Left hindlimb (tissue), 1 donor: ENCODE results near the gene CKLF.

Experiments used
- DNase-seq: peaks from one replicate; pipeline ENCODE4 v3.0.0-alpha.2; 2018

The CKLF gene

GRCh38 chr16:66519482-66520373, 32.6 kb upstream of the CKLF start:
- no peak for DNase-seq

DNA sequence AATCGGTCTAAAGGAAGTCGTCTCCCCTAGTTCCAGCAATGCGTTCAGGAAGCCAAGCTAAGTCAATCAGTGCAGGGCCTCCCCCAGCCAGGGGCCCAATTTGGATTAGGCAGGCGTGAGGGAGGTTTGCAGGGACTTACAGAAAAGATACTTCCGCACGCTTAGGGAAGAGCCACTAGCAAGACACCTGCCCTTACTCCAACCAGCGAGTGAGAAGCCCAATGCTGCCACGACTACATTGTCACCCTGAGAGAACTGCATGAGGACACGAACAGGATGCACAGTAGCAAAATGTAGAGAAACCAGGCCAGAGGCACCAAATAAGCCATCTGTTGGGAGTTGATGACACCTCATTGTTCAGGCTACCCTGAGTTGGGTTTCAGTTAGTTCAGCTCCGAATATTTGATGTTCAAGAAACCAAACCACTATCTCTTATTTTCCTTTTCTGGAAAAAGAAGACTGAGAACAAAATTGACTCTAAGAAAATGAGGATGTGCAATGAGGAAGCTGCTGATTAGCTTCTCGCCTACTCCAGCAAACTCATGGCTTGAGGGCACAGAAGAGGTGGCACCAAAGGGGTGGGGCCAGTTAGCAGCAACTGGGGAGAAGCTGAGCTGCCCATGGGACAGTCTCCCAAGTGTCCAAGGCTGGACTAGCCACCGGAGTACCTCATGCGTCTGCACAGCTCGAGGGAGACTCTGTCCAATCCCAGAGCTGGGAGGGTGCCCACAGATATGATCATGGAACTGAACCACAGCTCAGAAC, 31.8 kb upstream of the CKLF start:
- DNase-seq, result no peak

DNA sequence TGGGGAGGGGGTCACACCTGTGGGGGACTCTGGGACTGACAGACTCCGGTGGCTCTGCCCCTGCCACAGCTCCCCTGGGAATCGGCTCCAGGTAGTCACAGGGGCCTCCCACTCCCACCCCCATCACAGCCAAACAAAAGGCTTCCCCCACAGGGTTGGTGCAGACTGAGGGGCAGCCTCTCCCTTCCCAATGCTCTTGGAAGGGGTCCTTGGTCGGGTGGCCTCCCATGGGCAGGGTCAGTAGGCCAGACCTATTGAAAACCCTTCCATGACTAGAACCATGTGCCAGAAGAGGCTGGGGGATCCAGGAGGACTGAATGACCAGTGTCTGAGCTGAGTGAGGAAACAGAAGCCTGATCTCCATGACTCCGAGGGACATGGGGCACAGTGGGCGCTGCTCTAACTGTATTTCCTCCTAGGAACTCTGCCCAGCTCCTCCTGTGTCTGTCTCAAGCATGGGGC, 31.1 kb upstream of the CKLF start:
- no peak for DNase-seq

GRCh38 chr16:66521951-66522771, 30.2 kb upstream of the CKLF start:
- no peak for DNase-seq

DNA sequence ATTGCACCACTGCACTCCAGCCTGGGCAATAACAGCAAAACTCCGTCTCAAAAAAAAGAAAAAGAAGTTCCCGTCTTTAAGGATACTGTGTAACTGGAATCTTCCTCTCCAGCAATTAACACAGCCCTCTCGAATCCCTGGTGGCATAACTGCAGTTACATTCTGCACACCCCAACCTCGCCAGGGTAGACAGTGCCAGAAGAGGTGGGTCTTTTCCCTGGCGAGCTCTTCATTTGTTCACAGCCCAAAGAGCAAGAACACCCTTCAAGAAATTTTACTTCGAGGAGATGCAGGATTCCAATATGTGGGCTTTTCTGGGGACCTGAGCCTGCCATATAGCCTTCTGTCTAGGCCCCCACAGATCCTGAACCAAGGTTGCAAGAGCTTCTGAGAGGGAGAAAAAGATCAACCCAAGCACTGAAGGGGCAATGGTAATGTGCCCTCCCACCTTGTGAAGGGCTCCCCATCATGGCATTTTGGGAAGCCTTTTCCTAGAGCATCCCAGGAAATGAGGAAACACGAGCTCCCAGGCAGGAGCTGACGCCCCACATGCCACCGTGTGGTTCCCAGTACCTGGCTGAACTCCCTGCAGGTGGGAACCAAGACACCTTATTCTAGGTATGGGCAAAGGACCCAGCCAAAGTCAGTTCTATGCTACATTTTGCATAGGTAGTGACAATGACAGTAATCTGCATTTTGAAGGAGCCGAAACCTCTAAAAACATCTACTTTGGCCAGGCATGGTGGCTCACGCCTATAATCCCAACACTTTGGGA, 29.4 kb upstream of the CKLF start:
- DNase-seq, result no peak

DNA sequence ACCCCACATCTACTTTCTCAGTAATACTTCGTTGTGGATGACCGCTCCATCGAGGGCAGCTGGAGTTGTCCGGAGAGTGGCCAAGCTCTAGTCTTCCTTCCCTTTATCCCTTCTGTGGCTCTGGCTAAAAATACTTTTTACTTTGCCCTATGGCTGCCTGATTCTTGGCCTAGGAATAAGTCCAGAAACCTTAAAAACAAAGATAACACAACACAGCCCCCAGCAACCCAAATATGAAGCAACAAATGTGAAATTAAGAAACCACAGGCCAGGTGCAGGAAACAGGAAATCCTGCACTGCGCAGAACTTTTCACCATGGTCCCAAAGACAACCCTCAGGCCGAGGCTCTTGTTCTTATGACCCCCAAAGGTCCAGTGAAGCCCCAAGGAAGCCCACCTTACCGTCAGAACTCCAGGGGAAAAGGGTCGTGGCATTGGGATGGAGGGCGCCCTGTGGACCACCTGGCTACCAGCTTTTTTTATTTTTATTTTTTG, 28.5 kb upstream of the CKLF start:
- DNase-seq, result no peak

- DNase-seq, result no peak
These were observed 27.7 kb upstream of the CKLF start for GRCh38 chr16:66524601-66525164.

GRCh38 chr16:66525396-66526180, 26.8 kb upstream of the CKLF start:
- DNase-seq, result no peak

DNA sequence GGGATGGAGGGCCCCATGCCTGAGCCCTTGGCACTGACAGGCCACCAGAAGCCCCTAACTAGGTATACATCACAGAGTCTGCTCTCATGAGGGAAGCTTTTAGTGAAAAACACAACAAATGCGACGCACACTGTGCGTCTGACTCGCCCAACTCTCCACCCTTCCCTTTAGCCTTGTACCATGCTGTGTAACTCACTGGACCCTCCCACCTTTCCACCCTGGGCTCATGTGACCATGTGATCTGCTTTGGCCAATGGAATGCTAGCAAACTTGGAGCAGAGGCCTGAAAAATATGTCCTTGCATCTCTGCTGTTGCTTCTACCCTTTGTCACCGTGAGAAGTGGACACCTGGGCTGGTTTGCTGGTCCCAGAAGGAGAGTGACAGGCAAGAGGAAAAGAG, 24.1 kb upstream of the CKLF start:
- no peak for DNase-seq

GRCh38 chr16:66529475-66529874, 22.9 kb upstream of the CKLF start:
- no peak for DNase-seq

- DNase-seq, result no peak
These were observed 18.0 kb upstream of the CKLF start for GRCh38 chr16:66534376-66534799.

DNA sequence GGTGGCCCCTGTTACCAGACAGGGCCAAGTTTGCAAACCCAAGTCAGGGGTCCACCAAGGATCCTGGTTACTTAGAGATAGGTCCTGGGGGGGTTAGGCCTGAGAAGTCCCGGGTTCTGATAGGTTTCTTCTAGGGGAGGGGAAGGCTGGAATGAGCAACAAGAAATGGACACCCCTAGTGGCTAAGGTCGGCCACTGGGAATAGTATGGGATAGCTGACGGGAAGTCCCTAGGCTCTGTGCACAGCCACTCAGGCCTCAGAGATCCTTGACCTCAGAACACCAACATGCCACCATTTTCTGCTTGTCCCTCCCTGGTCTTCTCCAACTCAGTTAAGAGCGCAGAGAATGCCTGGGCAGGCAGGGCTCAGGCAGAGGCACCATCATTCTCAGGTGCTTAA, 15.9 kb upstream of the CKLF start:
- DNase-seq, result no peak

GRCh38 chr16:66537236-66537635, 15.1 kb upstream of the CKLF start:
- no peak for DNase-seq

- no peak for DNase-seq
These were observed 13.5 kb upstream of the CKLF start for GRCh38 chr16:66538910-66539309.

DNA sequence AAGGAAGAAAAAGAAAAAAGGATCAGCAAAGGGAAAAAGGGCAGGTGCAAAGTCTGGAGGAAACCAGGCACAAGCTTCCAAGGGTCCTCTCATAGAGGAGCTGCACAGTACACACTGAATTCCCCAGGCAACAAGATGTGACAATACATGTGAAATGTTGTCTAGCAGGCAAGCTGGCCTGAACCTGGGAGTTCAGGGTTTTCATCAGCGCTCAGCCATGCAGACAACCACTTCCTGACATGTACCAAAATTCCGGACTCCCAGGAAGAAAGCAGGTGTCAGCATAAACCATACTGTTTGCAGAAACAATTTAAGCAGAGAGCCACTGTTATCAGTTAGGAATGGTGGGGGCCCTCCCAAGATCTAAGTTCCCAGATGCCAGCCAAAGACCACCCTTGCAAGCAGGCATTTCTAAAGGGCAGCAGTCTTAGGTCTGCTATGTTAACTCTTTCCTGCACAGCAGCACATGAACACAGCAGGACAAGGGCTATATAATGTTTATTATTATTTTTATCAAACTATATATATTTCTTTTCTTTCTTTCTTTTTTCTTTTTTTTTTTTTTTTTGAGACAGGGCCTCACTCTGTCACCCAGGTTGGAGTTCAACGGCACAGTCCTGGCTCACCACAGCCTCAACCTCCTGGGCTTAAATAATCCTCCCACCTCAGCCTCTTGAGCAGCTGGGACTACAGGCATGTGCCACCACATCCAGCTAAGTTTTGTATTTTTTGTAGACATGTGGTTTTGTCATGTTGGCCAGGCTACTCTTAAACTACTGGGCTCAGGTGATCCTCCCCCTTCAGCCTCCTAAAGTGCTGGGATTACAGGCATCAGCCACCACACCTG, 12.5 kb upstream of the CKLF start:
- no peak for DNase-seq

- no peak for DNase-seq
These were observed 10.7 kb upstream of the CKLF start for GRCh38 chr16:66541388-66542355.

DNA sequence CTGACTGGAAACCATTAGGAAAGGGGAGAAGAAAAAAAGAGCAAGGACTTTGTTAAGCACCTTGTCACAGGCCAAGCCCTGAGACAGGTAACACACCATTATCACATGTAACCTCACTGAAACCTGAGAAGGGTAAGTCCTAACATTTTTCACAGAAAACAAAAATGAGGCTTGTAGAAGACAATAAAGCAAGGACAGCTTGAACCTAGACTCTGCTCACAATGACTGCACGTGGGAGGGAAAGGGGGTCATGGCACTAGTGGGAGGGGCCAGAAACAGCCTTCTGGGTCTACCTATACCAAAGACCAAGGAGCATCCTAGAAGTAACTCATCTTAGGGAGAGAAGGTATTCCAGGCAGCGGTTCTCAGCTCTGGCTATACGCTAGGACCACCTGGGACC, 10.0 kb upstream of the CKLF start:
- no peak for DNase-seq

DNA sequence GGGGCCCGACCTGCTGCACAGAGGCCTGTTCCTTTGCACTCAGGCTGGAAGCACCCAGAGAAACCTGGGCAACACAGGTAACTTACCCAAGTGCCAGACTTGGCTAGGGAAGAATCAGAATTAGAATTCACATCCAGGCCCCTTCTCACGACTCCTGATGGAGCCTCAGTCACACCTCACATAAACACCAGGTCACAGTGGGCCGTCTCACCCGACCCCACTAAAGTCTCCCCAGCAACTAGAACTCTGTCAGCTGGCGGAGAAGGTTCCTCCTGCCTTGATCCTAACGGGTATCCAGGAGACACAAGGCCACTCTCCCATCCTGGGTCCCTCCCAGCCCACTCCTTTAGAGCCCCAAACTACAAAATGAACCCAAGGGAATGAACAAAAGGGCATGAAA, 8.8 kb upstream of the CKLF start:
- no peak for DNase-seq
